GM12874 (cell line): Measurements from ENCODE around the gene ZNF683.

Experiments used
- TF ChIP-seq, protein P1 (sequence below): IDR thresholded peaks from 2 replicates; pipeline ENCODE4 v1.5.1; 2011; ENCODE audit warnings: low read depth, mild to moderate bottlenecking, control low read depth, low read length, moderate library complexity; ENCODE audit not compliant: insufficient read depth

ZNF683 gene

DNA sequence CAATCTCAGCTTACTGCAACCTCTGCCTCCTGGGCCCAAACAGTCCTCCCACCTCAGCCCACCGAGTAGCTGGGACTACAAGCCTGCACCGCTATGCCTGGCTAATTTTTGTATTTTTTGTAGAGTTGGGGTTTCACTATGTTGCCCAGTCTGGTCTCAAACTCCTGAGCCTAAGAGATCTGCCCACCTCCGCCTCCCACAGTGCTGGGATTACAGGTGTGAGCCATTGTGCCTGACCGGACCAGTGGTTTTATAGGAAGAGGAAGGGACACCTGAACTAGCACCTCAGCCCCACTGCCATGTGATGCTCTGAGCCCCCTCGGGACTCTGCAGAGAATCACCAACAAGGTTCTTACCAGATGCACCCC lies 22.7 kb downstream of the ZNF683 start:
- TF ChIP-seq, protein P1, sequence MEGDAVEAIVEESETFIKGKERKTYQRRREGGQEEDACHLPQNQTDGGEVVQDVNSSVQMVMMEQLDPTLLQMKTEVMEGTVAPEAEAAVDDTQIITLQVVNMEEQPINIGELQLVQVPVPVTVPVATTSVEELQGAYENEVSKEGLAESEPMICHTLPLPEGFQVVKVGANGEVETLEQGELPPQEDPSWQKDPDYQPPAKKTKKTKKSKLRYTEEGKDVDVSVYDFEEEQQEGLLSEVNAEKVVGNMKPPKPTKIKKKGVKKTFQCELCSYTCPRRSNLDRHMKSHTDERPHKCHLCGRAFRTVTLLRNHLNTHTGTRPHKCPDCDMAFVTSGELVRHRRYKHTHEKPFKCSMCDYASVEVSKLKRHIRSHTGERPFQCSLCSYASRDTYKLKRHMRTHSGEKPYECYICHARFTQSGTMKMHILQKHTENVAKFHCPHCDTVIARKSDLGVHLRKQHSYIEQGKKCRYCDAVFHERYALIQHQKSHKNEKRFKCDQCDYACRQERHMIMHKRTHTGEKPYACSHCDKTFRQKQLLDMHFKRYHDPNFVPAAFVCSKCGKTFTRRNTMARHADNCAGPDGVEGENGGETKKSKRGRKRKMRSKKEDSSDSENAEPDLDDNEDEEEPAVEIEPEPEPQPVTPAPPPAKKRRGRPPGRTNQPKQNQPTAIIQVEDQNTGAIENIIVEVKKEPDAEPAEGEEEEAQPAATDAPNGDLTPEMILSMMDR: no peak

DNA sequence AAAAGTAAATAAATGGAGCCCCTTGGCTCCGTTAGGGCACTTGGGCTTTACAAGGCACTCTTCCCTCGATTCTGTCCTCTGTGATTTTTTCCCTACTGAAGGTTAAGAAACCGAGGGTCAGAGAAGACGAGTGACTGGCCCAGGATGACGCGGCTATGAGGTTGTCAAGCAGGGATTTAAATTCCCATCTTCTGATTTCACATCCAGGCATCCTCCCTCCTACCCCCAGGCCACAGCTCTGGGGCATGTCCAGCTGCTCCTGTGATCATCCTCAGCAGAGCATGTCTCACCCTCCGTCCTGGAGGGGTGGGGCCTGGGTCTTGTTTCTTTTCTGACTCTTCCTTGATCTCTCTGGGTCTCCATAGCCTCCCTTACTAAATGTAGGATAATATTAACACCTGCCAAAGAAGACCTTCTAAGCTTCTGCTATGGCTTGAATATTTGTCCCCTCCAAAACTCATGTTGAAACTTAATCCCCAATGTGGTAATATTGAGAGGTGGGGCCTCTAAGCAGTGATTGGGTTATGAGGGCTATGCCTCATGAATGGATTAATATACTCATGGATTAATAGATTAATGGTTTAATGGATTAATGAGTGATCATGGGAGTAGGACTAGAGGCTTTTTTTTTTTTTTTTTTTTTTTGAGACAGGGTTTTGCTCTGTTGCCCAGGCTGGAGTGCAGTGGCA lies 23.2 kb downstream of the ZNF683 start:
- TF ChIP-seq, protein P1: no peak

DNA sequence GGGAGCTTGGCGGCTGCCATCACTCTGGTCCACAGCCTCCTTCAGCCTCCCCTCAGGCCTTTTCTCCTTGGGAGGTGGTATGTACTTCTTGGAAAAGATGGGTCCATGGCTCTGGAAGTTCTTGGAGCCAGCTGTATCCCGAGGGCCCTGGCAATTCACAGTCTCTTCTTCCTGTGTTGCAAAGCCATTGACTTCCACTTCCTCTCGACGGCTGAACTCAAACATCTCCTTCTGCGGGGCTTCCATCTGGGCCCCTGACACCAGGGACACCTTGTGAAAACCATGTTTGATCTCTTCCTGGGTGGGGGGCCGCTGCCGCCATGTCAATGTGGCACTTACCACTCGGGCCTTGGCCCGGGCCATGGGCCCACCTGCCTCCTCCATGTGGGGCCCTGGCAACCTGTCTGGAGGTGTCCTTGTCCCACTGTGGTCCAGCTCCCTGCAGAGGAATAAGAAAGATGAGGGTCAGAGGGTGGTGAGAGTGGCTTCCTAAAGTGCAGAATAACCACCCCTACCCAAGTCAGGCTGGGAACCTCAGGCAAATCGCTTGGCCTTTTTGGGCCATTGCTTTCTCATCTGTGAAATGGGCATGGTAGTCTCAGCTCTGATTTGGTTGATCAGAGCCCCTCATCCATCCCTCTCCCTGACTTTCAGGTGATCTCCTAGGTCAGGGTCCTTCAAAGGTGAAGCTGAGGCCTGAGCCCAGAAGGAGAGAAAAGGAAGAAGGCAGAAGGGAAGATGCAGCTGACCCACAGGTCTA lies 26.1 kb downstream of the ZNF683 start:
- TF ChIP-seq, protein P1: no peak

DNA sequence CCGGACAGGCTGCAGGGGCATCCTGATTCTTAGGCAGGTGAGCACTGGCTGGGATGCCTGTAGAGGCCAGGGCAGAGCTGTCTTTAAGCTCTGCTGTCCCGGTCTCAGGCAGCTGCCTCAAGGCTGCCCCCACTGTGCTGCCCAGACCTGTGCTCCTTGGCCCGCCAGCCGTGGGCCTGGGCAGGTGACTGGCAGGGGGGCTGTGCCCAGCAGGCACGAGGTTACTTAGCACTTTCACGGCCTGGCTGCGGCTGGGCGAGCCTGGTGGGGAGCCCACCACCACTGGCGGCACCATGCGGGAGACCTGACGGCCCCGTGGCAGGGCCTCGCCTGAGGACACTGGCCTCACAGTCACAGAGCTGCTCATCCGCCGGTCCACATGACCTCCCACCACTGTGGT lies 26.8 kb downstream of the ZNF683 start:
- TF ChIP-seq, protein P1: no peak

DNA sequence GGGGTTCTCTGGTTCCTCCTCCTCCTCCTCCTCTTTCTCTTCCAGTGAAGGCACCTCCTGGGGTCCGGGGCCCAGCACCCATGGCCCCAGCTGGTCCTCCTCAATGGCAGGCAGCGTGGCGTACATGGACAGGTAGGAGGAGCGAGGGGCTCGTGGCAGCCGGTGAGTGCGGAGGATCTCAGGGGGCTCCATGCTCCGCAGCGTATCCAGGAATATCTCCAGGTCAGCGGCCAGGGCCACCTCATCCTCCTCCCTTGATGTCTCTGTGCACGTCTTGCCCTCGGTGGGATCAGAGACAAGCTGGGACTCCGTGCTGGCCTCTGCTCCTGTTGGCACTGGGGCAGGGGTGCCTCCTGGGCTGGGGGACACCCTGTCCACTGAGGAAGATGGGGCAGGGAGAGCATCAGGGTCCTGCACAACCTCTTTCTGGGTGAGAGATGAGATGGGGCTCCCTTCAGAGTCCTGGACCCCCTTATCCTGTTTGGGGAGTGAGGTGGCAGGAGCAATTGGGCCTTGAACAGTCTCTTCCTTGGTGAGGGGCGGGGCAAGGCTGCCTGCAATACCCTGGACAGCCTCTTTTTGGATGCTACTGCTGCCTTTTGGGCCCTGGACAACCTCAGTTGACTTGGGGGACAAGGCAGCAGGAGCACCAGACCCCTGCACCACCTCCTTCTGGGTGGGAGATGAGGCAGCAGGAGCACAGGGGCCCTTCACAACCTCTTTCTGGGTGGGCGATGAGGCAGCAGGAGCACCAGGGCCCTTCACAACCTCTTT lies 28.2 kb downstream of the ZNF683 start:
- TF ChIP-seq, protein P1: no peak

DNA sequence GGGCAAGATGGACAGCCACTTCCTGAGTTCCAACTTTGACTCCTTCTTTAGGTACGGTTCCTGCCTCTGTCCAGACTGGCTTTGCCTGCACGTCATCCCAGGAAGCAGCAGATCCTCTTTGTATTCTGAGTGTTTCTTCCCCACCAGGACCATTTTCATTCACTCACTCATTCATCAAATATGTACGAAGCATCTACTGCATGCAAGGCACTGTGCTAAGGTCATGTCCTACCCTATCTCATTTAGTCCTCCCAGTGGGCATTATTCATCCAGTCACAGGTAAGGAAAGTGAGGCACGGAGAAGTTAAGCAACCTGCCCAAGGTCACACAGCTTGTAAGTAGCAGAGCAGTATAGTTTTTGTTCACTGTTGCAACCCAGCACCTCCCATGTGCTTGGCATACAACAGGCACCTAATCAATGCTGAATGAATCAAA lies 32.5 kb downstream of the ZNF683 start:
- TF ChIP-seq, protein P1: no peak

DNA sequence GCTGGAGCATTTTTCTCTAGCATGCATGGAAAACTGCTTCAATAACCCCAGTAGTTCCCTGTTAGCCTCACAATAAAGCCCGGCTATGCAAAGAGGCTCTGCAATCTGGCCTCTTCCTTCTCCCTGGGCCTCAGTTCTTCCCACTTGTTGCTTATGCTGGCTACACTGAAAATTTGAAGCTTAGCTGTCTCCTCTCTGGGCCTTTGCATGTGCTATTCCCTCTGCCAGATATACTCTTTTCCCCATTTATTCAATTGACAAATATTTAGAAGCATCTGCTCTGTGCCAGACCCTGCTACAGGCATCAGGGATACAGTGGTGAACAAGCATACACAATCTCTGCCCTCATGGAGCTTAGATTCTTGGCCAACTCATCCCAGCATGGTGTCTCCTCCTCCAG lies 33.9 kb downstream of the ZNF683 start:
- TF ChIP-seq, protein P1: no peak
